SK-N-SH treated with all-trans-retinoic acid at 6 μM for 48 hours (cell line): ENCODE data around the gene ISG20.

ENCODE experiments used
- BACH2 ChIP-seq: fragments of 250-450 bp; sonication (Bioruptor Pico); IDR thresholded peaks from 2 replicates; pipeline ENCODE4 v1.9.0; 2021; ENCODE audit warnings: mild to moderate bottlenecking, borderline replicate concordance
- CREB5 ChIP-seq: fragments of 250-450 bp; sonication (Bioruptor Pico); IDR thresholded peaks from 2 replicates; pipeline ENCODE4 v1.5.1; 2020; ENCODE audit warnings: low read depth, mild to moderate bottlenecking, moderate library complexity
- PATZ1 ChIP-seq: fragments of 250-450 bp; sonication (Bioruptor Pico); IDR thresholded peaks from 2 replicates; pipeline ENCODE4 v1.8.0; 2020; ENCODE audit warnings: mild to moderate bottlenecking, moderate library complexity, borderline replicate concordance
- POU6F1 ChIP-seq: fragments of 250-450 bp; sonication (Bioruptor Pico); IDR thresholded peaks from 2 replicates; pipeline ENCODE4 v1.8.0; 2021; ENCODE audit warnings: low read depth, mild to moderate bottlenecking, moderate library complexity, borderline replicate concordance
- PPARA ChIP-seq: fragments of 250-450 bp; sonication (Bioruptor Pico); IDR thresholded peaks from 2 replicates; pipeline ENCODE4 v1.5.0; 2020; ENCODE audit warnings: mild to moderate bottlenecking, borderline replicate concordance
- TOX ChIP-seq: fragments of 250-450 bp; sonication (Bioruptor Pico); IDR thresholded peaks from 2 replicates; pipeline ENCODE4 v1.8.0; 2021; ENCODE audit warnings: mild to moderate bottlenecking, moderate library complexity, borderline replicate concordance
- ZFP3 ChIP-seq: fragments of 250-450 bp; sonication (Bioruptor Pico); IDR thresholded peaks from 2 replicates; pipeline ENCODE4 v1.5.0; 2020; ENCODE audit warnings: mild to moderate bottlenecking, moderate library complexity
- ZNF8 ChIP-seq: fragments of 450-650 bp; formaldehyde crosslinking; IDR thresholded peaks from 2 replicates; pipeline ENCODE4 v1.5.0; 2020; ENCODE audit warnings: mild to moderate bottlenecking, moderate library complexity

GRCh38 chr15:88657326-88658069, 18.7 kb downstream of the ISG20 start:
- no peak for TF ChIP-seq CREB5
- TF ChIP-seq PPARA (CRISPR knock-in tag): no peak
- no peak for TF ChIP-seq TOX (CRISPR knock-in tag)
- TF ChIP-seq BACH2: no peak
- TF ChIP-seq ZNF8 (CRISPR knock-in tag): no peak
- no peak for TF ChIP-seq PATZ1 (CRISPR knock-in tag)
- no peak for TF ChIP-seq POU6F1 (CRISPR knock-in tag)
- TF ChIP-seq ZFP3: no peak
